SK-N-SH treated with all-trans-retinoic acid at 6 μM for 48 hours (cell line): ENCODE results near the gene GET4.

Source experiments
- CREB5 ChIP-seq: fragments of 250-450 bp; sonication (Bioruptor Pico); IDR thresholded peaks from 2 replicates; pipeline ENCODE4 v1.5.1; 2020; ENCODE audit warnings: low read depth, mild to moderate bottlenecking, moderate library complexity
- ZFP30 ChIP-seq: fragments of 450-650 bp; formaldehyde crosslinking; IDR thresholded peaks from 2 replicates; pipeline ENCODE4 v1.5.0; 2022; ENCODE audit warnings: mild to moderate bottlenecking, moderate library complexity

DNA sequence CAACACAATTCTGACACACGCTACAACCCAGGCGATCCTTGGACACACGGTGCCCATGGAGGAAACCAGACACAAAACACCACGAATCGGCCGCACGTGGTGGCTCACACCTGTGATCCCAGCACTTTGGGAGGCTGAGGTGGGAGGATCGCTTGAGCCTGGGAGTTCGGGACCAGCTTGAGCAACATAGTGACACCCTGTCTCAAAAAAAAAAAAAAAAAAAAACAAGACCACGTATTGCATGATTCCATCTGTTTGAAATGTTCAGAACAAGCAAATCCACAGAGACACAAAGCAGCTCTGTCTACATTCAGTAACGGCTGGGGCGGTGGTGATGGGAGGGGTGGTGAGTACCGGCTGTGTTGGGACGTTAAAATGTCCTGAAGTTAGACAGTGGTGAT is 53.0 kb downstream of the GET4 start:
- TF ChIP-seq ZFP30 (CRISPR knock-in tag), result no peak
- no peak for TF ChIP-seq CREB5 (CRISPR knock-in tag)
